ENCODE measurements around the gene VSNL1.

The VSNL1 gene

GRCh38 chr2:17667898-17668297 is 127.4 kb downstream of the VSNL1 start:
- Histone ChIP-seq H4K12ac (ENCODE audit: low read depth, low read length) (no peak overlapping the region), H3K27me3 (ENCODE audit: insufficient read depth, low read length) (no peaks in the 10 kb centered on the region), H4K91ac (ENCODE audit: low read depth, low read length) (no peak overlapping the region), H2AFZ (ENCODE audit: insufficient read depth, low read length, poor library complexity) (no peak overlapping the region), H3K27ac (ENCODE audit: low read depth, low read length) (no peak overlapping the region), H3K4ac (ENCODE audit: low read depth, low read length) (no peak overlapping the region), H2BK12ac (ENCODE audit: low read length) (no peak overlapping the region), H3K18ac (ENCODE audit: low read length) (no peak overlapping the region), H4K8ac (ENCODE audit: low read depth, low read length) (no peak overlapping the region), H3K79me1 (ENCODE audit: low read length) (no peaks in the 10 kb centered on the region), H3K9ac (ENCODE audit: low read length) (no peak overlapping the region), H3K36me3 (ENCODE audit: control insufficient read depth in 1 of 2, insufficient read depth in 2 of 2, low read length in 2 of 2) (peaks cover 11 to 12% of the 10 kb centered on the region in 2 experiments), H3K4me3 (ENCODE audit: low read depth, low read length) (no peak overlapping the region), H3K4me1 (ENCODE audit: control insufficient read depth in 1 of 2, insufficient read depth in 2 of 2, low read length in 2 of 2) (no peaks in the 10 kb centered on the region), H3K14ac (ENCODE audit: low read length) (no peak overlapping the region), H3K79me2 (ENCODE audit: control insufficient read depth, insufficient read depth, low read length, poor library complexity) (no peaks in the 10 kb centered on the region), H2BK120ac (ENCODE audit: insufficient read depth, low read length, poor library complexity) (no peak overlapping the region), H3K4me2 (ENCODE audit: low read length) (no peak overlapping the region), H3K23ac (ENCODE audit: low read length) (no peak overlapping the region), H2AK5ac (ENCODE audit: low read length) (no peak overlapping the region), H2BK5ac (ENCODE audit: low read depth, low read length, poor library complexity) (no peak overlapping the region), H3K9me3 (ENCODE audit: insufficient read depth, low read depth, low read length) (no peaks in the 10 kb centered on the region)
- no CpG with 5 or more reads among the region's 1 CpG for WGBS (ENCODE audit: extremely low coverage, insufficient coverage, insufficient read length)
- DNase-seq: no peak

- H2AFZ ChIP-seq (ENCODE audit: insufficient read depth, low read length, poor library complexity): no peak overlapping the region
- peaks cover 5 to 6% of the 10 kb centered on the region in 2 experiments for H3K36me3 ChIP-seq (ENCODE audit: control insufficient read depth in 1 of 2, insufficient read depth in 2 of 2, low read length in 2 of 2)
- no peak overlapping the region for H2BK5ac ChIP-seq (ENCODE audit: low read depth, low read length, poor library complexity)
- H4K91ac ChIP-seq (ENCODE audit: low read depth, low read length): no peak overlapping the region
- no peaks in the 10 kb centered on the region for H3K4me1 ChIP-seq (ENCODE audit: control insufficient read depth in 1 of 2, insufficient read depth in 2 of 2, low read length in 2 of 2)
- no peak overlapping the region for H2AK5ac ChIP-seq (ENCODE audit: low read length)
- no peaks in the 10 kb centered on the region for H3K27me3 ChIP-seq (ENCODE audit: insufficient read depth, low read length)
- no peaks in the 10 kb centered on the region for H3K9me3 ChIP-seq (ENCODE audit: insufficient read depth, low read depth, low read length)
- no peak overlapping the region for H3K9ac ChIP-seq (ENCODE audit: low read length)
- no peak overlapping the region for H4K12ac ChIP-seq (ENCODE audit: low read depth, low read length)
- no peak overlapping the region for H3K14ac ChIP-seq (ENCODE audit: low read length)
- H3K4me2 ChIP-seq (ENCODE audit: low read length): no peak overlapping the region
- no peak overlapping the region for H3K4me3 ChIP-seq (ENCODE audit: low read depth, low read length)
- no peak overlapping the region for H2BK120ac ChIP-seq (ENCODE audit: insufficient read depth, low read length, poor library complexity)
- no peak overlapping the region for H3K4ac ChIP-seq (ENCODE audit: low read depth, low read length)
- H3K23ac ChIP-seq (ENCODE audit: low read length): no peak overlapping the region
- no peak for DNase-seq
- H3K18ac ChIP-seq (ENCODE audit: low read length): no peak overlapping the region
- no peaks in the 10 kb centered on the region for H3K79me2 ChIP-seq (ENCODE audit: control insufficient read depth, insufficient read depth, low read length, poor library complexity)
- no peaks in the 10 kb centered on the region for H3K79me1 ChIP-seq (ENCODE audit: low read length)
- no peak overlapping the region for H4K8ac ChIP-seq (ENCODE audit: low read depth, low read length)
- no peak overlapping the region for H3K27ac ChIP-seq (ENCODE audit: low read depth, low read length)
- H2BK12ac ChIP-seq (ENCODE audit: low read length): no peak overlapping the region
- WGBS (ENCODE audit: extremely low coverage, insufficient coverage, insufficient read length): no CpG with 5 or more reads among the region's 7 CpGs
Measured at GRCh38 chr2:17672583-17673317, 132.3 kb downstream of the VSNL1 start.

- Histone ChIP-seq H3K9me3 (ENCODE audit: insufficient read depth, low read depth, low read length) (no peaks in the 10 kb centered on the region), H3K36me3 (ENCODE audit: control insufficient read depth in 1 of 2, insufficient read depth in 2 of 2, low read length in 2 of 2) (peaks cover 0 to 3% of the 10 kb centered on the region in 2 experiments), H3K79me1 (ENCODE audit: low read length) (no peaks in the 10 kb centered on the region), H2BK12ac (ENCODE audit: low read length) (no peak overlapping the region), H4K91ac (ENCODE audit: low read depth, low read length) (no peak overlapping the region), H3K79me2 (ENCODE audit: control insufficient read depth, insufficient read depth, low read length, poor library complexity) (no peaks in the 10 kb centered on the region), H3K14ac (ENCODE audit: low read length) (no peak overlapping the region), H3K27me3 (ENCODE audit: insufficient read depth, low read length) (no peaks in the 10 kb centered on the region), H3K4ac (ENCODE audit: low read depth, low read length) (no peak overlapping the region), H3K18ac (ENCODE audit: low read length) (no peak overlapping the region), H4K12ac (ENCODE audit: low read depth, low read length) (no peak overlapping the region), H3K23ac (ENCODE audit: low read length) (no peak overlapping the region), H2AK5ac (ENCODE audit: low read length) (no peak overlapping the region), H2AFZ (ENCODE audit: insufficient read depth, low read length, poor library complexity) (no peak overlapping the region), H2BK5ac (ENCODE audit: low read depth, low read length, poor library complexity) (no peak overlapping the region), H3K27ac (ENCODE audit: low read depth, low read length) (no peak overlapping the region), H3K4me2 (ENCODE audit: low read length) (no peak overlapping the region), H3K4me1 (ENCODE audit: control insufficient read depth in 1 of 2, insufficient read depth in 2 of 2, low read length in 2 of 2) (no peaks in the 10 kb centered on the region), H3K4me3 (ENCODE audit: low read depth, low read length) (no peak overlapping the region), H2BK120ac (ENCODE audit: insufficient read depth, low read length, poor library complexity) (no peak overlapping the region), H3K9ac (ENCODE audit: low read length) (no peak overlapping the region), H4K8ac (ENCODE audit: low read depth, low read length) (no peak overlapping the region)
- DNase-seq: no peak
Measured at GRCh38 chr2:17674817-17675216, 134.3 kb downstream of the VSNL1 start.

GRCh38 chr2:17680119-17680518 is 139.6 kb downstream of the VSNL1 start:
- DNase-seq: no peak
- no peaks in the 10 kb centered on the region for H3K79me1 ChIP-seq (ENCODE audit: low read length)
- H3K4me3 ChIP-seq (ENCODE audit: low read depth, low read length): no peak overlapping the region
- H3K14ac ChIP-seq (ENCODE audit: low read length): no peak overlapping the region
- H3K79me2 ChIP-seq (ENCODE audit: control insufficient read depth, insufficient read depth, low read length, poor library complexity): no peaks in the 10 kb centered on the region
- H3K4me1 ChIP-seq (ENCODE audit: control insufficient read depth in 1 of 2, insufficient read depth in 2 of 2, low read length in 2 of 2): no peaks in the 10 kb centered on the region
- no peak overlapping the region for H3K23ac ChIP-seq (ENCODE audit: low read length)
- H3K27ac ChIP-seq (ENCODE audit: low read depth, low read length): no peak overlapping the region
- no peak overlapping the region for H2BK12ac ChIP-seq (ENCODE audit: low read length)
- no peak overlapping the region for H2BK5ac ChIP-seq (ENCODE audit: low read depth, low read length, poor library complexity)
- no peak overlapping the region for H3K4me2 ChIP-seq (ENCODE audit: low read length)
- H4K8ac ChIP-seq (ENCODE audit: low read depth, low read length): no peak overlapping the region
- no peak overlapping the region for H2BK120ac ChIP-seq (ENCODE audit: insufficient read depth, low read length, poor library complexity)
- no peaks in the 10 kb centered on the region for H3K36me3 ChIP-seq (ENCODE audit: control insufficient read depth in 1 of 2, insufficient read depth in 2 of 2, low read length in 2 of 2)
- H4K12ac ChIP-seq (ENCODE audit: low read depth, low read length): no peak overlapping the region
- WGBS (ENCODE audit: extremely low coverage, insufficient coverage, insufficient read length): no CpG with 5 or more reads among the region's 3 CpGs
- no peak overlapping the region for H4K91ac ChIP-seq (ENCODE audit: low read depth, low read length)
- no peak overlapping the region for H2AK5ac ChIP-seq (ENCODE audit: low read length)
- no peak overlapping the region for H2AFZ ChIP-seq (ENCODE audit: insufficient read depth, low read length, poor library complexity)
- no peaks in the 10 kb centered on the region for H3K27me3 ChIP-seq (ENCODE audit: insufficient read depth, low read length)
- H3K9me3 ChIP-seq (ENCODE audit: insufficient read depth, low read depth, low read length): no peaks in the 10 kb centered on the region
- no peak overlapping the region for H3K4ac ChIP-seq (ENCODE audit: low read depth, low read length)
- no peak overlapping the region for H3K18ac ChIP-seq (ENCODE audit: low read length)
- no peak overlapping the region for H3K9ac ChIP-seq (ENCODE audit: low read length)
